RWPE1 (cell line): Measurements from ENCODE around the gene UTP4.
A peak's percentile ranks its signal among the peaks of the same experiment; 100 is the strongest.

Experiments used
- CTCF ChIA-PET: fragments of 350-600 bp; sonication (Branson Sonifier 250); formaldehyde crosslinking; extraction: SDS; loops from one replicate; lab custom pipeline; 2021; lab: Yijun Ruan, JAX
- POLR2A ChIA-PET: fragments of 400-600 bp; formaldehyde crosslinking; extraction: SDS; loops from one replicate; lab custom pipeline; 2020; ENCODE audit warnings: antibody characterized with exemption; ENCODE audit not compliant: low non-redundant PET; lab: Yijun Ruan, JAX
- DNase-seq: peaks from one replicate; pipeline ENCODE4 v3.0.0; 2012; ENCODE audit warnings: low spot score
- H3K27ac ChIP-seq: fragments of 450-650 bp; 2 replicates; pipeline ENCODE4 v1.5.1; 2017
- TF ChIP-seq, protein P1 (sequence below): fragments of 450-650 bp; conservative IDR thresholded peaks from 2 replicates; pipeline ENCODE4 v1.5.1; 2017; ENCODE audit warnings: low read depth, mild to moderate bottlenecking

Gene UTP4

DNA sequence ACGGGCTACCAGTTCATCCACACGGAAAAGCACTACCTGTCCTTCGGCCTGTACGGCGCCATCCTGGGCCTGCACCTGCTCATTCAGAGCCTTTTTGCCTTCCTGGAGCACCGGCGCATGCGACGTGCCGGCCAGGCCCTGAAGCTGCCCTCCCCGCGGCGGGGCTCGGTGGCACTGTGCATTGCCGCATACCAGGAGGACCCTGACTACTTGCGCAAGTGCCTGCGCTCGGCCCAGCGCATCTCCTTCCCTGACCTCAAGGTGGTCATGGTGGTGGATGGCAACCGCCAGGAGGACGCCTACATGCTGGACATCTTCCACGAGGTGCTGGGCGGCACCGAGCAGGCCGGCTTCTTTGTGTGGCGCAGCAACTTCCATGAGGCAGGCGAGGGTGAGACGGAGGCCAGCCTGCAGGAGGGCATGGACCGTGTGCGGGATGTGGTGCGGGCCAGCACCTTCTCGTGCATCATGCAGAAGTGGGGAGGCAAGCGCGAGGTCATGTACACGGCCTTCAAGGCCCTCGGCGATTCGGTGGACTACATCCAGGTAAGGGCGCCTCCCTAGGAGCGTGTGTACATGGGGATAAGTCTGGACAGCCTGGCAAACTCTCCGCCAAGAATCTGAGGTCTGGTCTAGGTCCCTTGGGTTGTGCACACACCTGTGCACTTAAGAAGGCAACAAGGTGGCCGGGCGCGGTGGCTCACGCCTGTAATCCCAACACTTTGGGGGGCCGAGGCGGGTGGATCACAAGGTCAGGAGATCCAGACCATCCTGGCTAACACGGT lies 22.8 kb upstream of the UTP4 start:
- no peak for DNase-seq
- H3K27ac ChIP-seq = peak overlapping the region; percentile 37; the same call in 1 of the 2 replicates
- ChIA-PET POLR2A (no interaction called here), CTCF (interaction anchor here (0.6 kb wide), 1 partner anchor 166 kb away, joined by 5 read pairs; no protein-coding TSS in a partner anchor)
- TF ChIP-seq, protein P1, sequence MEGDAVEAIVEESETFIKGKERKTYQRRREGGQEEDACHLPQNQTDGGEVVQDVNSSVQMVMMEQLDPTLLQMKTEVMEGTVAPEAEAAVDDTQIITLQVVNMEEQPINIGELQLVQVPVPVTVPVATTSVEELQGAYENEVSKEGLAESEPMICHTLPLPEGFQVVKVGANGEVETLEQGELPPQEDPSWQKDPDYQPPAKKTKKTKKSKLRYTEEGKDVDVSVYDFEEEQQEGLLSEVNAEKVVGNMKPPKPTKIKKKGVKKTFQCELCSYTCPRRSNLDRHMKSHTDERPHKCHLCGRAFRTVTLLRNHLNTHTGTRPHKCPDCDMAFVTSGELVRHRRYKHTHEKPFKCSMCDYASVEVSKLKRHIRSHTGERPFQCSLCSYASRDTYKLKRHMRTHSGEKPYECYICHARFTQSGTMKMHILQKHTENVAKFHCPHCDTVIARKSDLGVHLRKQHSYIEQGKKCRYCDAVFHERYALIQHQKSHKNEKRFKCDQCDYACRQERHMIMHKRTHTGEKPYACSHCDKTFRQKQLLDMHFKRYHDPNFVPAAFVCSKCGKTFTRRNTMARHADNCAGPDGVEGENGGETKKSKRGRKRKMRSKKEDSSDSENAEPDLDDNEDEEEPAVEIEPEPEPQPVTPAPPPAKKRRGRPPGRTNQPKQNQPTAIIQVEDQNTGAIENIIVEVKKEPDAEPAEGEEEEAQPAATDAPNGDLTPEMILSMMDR = no peak

DNA sequence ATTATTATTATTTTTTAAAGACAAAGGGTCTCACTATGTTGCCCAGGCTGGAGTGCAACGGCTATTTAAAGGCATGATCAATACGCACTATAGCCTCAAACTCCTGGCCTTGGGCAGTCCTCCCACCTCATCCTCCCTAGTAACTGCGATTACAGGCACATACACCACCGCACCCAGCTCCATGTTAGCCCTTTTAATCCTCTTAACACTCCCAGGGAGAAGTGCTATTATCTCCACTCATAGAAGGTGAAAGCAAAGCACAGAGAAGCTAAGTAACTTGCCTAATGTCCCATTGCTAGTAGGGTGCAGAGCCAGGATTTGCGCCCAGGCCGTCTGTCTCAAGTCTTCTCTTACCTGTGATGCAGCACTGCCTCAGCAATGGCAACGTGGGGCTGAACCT lies 22.0 kb upstream of the UTP4 start:
- POLR2A ChIA-PET = no interaction called here
- TF ChIP-seq, protein P1 = no peak
- H3K27ac ChIP-seq = no peak overlapping the region
- no peak for DNase-seq
- CTCF ChIA-PET = interaction anchor here (0.6 to 1.1 kb wide), 2 partner anchors 36 to 167 kb away, joined by 3 to 5 read pairs; no protein-coding TSS in a partner anchor

DNA sequence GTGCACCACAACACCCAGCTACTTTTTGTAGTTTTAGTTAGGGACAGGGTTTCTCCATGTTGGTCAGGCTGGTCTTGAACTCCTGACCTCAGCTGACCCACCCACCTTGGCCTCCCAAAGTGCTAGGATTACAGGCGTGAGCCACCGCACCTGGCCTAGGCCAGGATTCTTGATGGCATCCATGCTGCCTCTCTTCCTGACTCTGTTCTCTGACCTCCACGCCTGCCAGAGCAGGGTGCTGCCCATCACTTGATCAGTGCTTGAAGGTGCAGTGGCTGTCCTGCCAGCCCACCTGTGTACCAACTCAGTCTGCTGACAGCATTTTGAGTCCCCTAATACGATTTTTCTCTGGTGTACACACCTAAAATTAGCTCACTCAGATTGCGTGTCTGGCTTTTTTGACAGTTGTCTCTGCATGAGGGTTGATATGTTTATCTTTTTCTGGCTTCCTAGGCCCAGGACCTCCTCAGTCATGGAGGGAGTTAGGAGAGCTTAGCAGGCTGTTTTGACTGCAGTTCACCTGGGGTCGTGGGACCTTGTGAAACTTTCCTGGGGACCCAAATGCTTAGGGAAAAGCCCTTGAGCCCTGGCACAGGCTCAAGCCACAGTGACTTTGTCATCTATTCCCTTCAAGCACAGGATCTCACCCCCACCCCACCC lies 21.1 kb upstream of the UTP4 start:
- DNase-seq = no peak
- POLR2A ChIA-PET = no interaction called here
- peak overlapping the region; percentile 56 for H3K27ac ChIP-seq
- CTCF ChIA-PET = interaction anchor here (0.5 to 3.2 kb wide), 4 partner anchors 13 to 224 kb away, joined by 3 to 36 read pairs (median 4); no protein-coding TSS in a partner anchor
- TF ChIP-seq, protein P1 = no peak

DNA sequence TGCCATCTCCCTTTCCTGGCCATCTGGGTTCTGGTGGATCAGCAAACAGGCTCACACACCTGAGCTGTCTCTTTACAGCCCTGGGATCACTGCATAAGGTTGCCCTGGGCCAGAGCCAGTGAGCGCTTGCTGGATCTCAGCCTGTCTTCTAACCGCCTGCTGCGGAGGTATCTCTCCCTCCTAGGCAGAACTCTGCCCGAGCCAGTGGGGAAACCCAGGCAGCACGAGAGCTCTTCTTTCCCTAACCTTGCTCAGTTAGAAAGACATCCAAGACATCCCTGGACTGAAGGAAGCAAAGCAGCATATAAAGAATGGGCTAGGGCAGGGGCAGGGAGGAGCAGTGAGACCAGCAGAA lies 20.6 kb upstream of the UTP4 start:
- peak overlapping the region; percentile 56 for H3K27ac ChIP-seq
- POLR2A ChIA-PET = no interaction called here
- CTCF ChIA-PET = interaction anchor here (0.5 to 3.2 kb wide), 2 partner anchors 12 to 225 kb away, joined by 3 to 36 read pairs; no protein-coding TSS in a partner anchor
- TF ChIP-seq, protein P1 = no peak
- DNase-seq = no peak

DNA sequence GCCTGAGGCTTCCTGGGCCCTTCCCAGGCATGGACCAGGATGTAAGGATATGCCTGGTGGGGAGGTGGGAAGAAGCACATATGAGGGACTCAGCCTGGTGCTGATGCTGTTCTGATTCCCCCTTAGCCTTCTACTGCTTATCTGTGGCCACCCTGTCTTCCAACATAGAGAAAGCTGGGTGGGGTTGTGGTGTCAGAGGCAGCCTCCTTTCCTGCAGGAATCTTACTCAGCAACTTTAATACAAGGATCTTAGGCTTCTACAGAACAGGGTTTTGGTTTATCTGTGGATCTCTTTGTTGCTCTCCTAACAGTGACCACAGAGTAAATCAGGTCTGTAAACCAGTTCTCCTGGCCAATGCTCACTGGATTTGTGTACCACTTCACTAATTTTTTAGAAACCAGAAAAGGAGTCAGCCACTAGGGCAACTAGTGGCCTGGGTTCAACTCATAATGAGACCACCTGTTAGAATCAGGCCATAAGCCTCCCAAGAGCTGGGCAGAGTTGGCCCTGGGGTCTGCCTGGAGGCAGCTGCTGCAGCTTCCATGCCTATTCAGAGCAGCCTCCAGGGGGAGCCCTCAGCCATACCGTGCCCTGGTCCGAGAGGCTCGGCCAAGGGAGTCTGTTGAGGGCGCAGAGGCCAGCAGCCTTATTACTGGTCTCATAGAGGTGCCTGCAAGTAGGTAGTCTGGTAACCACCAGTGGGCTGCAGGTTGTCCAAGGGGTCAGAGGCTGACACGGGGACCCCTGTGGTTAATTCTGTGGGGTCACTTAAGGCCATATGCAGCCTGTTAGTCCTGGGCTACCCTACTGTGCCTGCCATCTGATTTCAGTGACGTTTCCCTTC lies 19.9 kb upstream of the UTP4 start:
- ChIA-PET CTCF (interaction anchor here (0.5 to 3.2 kb wide), 6 partner anchors 9 to 1101 kb away, joined by 3 to 36 read pairs (median 5); no protein-coding TSS in a partner anchor), POLR2A (no interaction called here)
- peak overlapping the region; percentile 56 for H3K27ac ChIP-seq
- DNase-seq = no peak
- TF ChIP-seq, protein P1 = peak; percentile 70

DNA sequence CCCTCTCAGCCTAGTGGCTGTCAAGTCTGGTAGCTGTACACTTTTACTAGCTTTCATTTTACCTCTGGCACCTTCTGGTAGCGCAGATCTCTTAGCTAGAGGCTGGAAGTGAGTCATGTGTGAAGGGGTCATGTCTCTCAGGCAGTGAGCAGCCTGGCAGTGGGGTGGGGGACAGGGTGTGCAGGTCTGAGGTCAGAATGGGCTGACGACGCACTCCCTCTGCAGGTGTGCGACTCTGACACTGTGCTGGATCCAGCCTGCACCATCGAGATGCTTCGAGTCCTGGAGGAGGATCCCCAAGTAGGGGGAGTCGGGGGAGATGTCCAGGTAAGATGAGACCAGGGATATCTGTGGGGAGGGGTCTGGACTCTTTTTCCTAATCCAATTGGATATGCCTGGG lies 19.2 kb upstream of the UTP4 start:
- TF ChIP-seq, protein P1 = no peak
- ChIA-PET CTCF (interaction anchor here (0.6 to 3.2 kb wide), 4 partner anchors 10 to 1101 kb away, joined by 3 to 36 read pairs (median 4); no protein-coding TSS in a partner anchor), POLR2A (no interaction called here)
- DNase-seq = no peak
- peak overlapping the region; percentile 21; the same call in 1 of the 2 replicates for H3K27ac ChIP-seq
